ENCODE data around the gene A2ML1. TPM values are rescaled to one million over a fixed set of nuclear protein-coding genes. Genes with fewer than 3 reads are reported as not detected.
A peak's percentile ranks its signal among the peaks of the same experiment; 100 is the strongest.
"Not testable (repeated sequence)": the region's sequence is repeated elsewhere in the genome, so short reads cannot be mapped to it uniquely, and the experiment has no call there.

Gene A2ML1
- total RNA-seq, 1 experiment from 2014 or later = not detected

GRCh38 chr12:8894986-8895385 lies 72.6 kb downstream of the A2ML1 start:
- DNase-seq (ENCODE audit: low spot score) = no peak
- in situ Hi-C loops (cut with HindIII; ENCODE audit: low sequenced_read_pairs) = no loop called here

DNA sequence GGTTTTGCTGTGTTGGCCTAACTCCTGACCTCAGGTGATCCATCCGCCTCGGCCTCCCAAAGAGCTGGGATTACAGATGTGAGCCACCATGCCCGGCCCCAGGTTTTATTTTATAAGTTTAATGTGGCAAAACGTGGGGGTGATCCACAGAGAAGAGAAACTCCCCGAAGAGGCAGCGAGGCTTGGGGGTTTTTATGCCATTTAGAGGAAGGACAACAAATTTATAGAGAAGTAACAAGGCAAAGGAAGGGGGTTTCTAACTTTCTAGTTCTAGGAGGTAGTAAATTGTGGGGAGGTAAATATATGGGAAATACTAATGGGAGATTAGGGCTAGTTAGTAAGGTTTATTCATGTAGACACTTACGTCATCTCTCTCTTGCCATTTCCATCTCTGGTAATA lies 74.7 kb downstream of the A2ML1 start:
- in situ Hi-C loops (cut with HindIII; ENCODE audit: low sequenced_read_pairs) = no loop called here
- DNase-seq (ENCODE audit: low spot score) = no peak

- in situ Hi-C loops (cut with HindIII; ENCODE audit: low sequenced_read_pairs) = no loop called here
- no peak for DNase-seq (ENCODE audit: low spot score)
Measured at GRCh38 chr12:8899830-8900229, 77.4 kb downstream of the A2ML1 start.

DNA sequence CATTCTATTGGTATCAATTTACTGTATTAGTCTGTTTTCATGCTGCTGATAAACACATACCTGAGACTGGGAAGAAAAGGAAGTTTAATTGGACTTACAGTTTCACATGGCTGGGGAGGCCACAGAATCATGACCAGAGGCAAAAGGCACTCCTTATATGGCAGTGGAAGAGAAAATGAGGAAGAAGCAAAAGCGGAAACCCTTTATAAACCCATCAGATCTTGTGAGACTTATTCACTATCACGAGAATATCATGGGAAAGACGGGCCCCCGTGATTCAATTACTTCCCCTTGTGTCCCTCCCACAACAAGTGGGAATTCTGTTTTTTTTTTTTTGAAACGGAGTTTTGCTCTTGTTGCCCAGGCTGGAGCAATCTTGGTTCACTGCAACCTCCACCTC lies 80.3 kb downstream of the A2ML1 start:
- in situ Hi-C loops (cut with HindIII; ENCODE audit: low sequenced_read_pairs); DNase-seq (ENCODE audit: low spot score): not testable (repeated sequence)

DNA sequence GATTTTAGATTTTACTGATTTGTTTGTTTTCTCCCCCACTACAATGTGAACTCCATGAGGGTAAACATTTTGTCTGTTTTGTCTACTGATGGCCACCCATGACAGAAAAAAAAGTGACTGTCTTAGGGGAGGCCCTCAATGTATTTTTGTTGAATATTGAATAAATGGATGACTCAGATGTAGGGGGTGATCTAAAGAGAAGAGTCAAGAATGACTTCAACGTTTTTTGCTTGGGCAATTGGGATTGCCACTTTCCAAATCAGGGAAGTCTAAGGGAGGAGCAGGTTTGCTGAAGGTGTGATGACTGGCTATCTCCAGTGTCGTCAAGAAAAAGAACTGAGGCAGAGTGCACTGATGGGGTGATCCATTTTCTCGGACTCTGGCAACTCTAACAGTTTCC lies 81.2 kb downstream of the A2ML1 start:
- in situ Hi-C loops (cut with HindIII; ENCODE audit: low sequenced_read_pairs) = no loop called here
- no peak for DNase-seq (ENCODE audit: low spot score)

GRCh38 chr12:8904665-8905064 lies 82.2 kb downstream of the A2ML1 start:
- in situ Hi-C loops (cut with HindIII; ENCODE audit: low sequenced_read_pairs) = no loop called here
- DNase-seq (ENCODE audit: low spot score) = no peak

DNA sequence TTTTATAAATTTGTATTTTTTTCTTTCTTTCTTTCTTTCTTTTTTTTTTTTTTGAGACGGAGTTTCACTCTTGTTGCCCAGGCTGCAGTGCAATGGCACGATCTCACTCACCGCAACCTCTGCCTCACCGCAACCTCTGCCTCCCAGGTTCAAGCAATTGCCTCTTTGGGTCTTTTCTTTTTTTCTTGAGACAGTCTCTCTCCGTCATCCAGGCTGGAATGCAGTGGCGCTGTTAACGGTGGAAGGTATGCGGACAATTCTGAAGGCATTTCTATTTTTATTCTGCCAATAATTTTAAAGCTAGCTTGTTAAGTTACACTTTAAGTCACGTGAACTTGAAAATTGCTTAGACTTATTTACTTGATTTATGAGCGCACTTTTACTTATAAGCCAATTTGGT lies 83.1 kb downstream of the A2ML1 start:
- in situ Hi-C loops (cut with HindIII; ENCODE audit: low sequenced_read_pairs) = no loop called here
- no peak for DNase-seq (ENCODE audit: low spot score)

- DNase-seq (ENCODE audit: low spot score) = no peak
- in situ Hi-C loops (cut with HindIII; ENCODE audit: low sequenced_read_pairs) = no loop called here
Measured at GRCh38 chr12:8906266-8907180, 84.1 kb downstream of the A2ML1 start.

GRCh38 chr12:8907513-8907912 lies 85.1 kb downstream of the A2ML1 start:
- DNase-seq (ENCODE audit: low spot score) = no peak
- in situ Hi-C loops (cut with HindIII; ENCODE audit: low sequenced_read_pairs) = no loop called here

DNA sequence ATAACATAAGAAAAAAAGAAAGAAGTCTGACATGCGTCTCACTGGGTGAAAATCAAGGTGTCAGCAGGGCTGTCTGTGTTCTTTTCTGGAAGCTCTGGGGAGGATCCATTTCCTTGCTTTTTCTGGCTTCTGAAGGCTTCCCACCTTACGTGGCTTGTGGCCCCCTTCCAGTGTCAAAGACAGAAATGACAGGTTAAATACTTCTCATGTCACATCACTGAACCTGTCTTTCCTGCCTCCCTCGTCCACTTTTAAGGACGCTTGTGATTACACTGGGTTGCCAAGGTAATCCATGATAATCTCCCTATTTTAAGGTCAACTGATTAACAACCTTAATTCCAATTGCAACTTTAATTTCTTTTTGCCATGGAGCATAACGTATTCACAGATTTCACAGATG lies 87.3 kb downstream of the A2ML1 start:
- no peak for DNase-seq (ENCODE audit: low spot score)
- in situ Hi-C loops (cut with HindIII; ENCODE audit: low sequenced_read_pairs) = no loop called here

DNA sequence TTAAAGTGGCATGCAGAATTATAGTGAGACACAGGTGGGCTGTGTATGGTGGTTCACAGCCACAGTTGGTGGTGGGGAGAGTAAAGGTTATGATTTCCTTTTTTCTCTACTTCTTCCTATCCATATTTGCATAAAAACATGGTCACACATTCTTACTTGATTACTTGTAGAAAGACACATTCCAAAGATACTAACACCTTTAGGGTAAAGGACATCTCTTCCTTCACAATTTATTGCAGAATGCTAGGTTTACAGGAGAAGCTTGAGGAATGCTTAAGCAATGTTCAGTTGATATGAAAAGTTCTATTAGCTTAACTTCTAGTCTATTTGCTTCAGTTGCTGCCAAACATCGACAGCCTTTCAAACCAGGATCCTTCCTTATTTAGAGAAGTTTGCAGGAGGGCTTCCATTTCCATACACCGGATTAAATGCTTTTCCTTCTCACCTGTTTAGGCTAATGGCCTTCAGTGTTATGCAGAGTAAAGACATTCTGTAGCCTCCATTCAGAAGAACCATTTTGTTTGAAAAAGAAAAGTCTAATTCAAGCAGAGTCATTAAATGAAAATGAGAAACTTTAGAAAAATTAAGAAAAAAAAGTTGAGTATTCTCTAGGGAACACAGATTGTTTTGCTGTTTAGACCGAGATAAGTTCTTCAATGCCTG lies 89.3 kb downstream of the A2ML1 start:
- in situ Hi-C loops (cut with HindIII; ENCODE audit: low sequenced_read_pairs) = no loop called here
- no peak for DNase-seq (ENCODE audit: low spot score)

DNA sequence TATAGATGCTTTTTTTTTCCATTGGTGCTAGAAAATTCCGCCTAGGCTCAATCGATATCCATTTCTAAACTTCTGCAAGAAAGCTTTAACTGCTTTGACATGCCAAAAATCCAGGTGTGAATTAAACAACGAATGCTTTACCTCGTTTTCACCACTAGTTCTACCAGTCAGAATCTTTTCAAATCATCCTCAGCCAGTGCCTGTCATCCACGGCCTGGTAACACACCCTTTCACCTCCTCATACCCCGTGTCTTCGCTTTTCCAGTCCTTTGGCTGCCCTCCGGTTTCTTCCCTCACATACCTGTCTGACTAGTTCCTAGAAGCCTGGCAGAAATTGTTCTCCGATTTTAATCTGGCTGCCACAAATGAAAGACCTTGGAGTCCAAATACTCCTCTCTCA lies 90.5 kb downstream of the A2ML1 start:
- DNase-seq (ENCODE audit: low spot score) = peak; percentile 59
- in situ Hi-C loops (cut with HindIII; ENCODE audit: low sequenced_read_pairs) = no loop called here

DNA sequence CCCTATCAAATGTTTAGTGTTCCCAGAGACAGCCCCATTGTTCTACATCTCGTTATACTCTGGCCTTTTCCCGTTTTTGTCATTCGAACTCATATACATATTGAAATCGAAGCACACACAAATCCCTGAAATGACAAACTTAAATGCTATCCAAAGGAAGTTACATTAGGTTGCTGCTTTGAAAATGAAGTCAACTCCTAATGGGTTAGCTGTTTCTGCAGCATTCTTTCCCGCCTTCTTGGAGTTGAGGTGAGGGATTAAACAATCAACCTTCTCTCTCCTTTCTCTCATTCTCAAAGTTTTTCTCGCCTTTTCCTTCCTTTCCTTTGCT lies 91.2 kb downstream of the A2ML1 start:
- DNase-seq (ENCODE audit: low spot score) = no peak
- in situ Hi-C loops (cut with HindIII; ENCODE audit: low sequenced_read_pairs) = no loop called here

DNA sequence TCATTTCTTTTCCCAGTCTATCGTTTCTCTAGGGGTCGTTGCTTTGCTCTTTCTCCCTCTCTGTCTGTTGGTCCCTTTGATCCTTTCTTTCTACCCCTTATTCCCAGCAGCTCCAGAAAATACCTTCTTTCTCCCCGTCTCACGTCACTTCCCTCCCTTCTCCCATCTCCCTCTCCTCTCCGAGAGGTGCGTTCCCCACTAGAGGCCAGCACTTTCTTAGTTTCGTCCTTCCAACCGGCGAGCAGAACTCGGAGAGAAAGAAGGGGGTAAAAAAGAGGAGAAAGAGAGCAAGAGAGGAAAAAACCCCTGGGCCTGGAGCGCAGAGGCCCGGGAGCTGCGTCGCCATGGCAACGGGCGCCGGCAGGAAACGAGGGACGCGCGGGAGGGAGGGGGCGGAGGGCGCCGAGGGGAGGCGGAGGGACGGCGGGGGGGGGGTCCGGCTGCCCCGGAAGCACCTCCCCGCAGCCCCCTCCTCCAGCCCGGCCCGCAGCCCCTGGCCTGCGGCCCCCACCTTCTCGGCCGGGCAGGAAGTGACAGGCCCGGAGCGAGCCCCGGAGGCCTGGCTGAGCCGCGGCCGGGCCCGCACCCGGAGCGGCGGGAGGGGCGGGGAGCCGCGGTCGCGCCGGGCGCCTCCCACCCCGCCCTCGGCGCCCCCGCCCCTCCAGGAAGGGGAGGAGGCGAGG lies 91.8 kb downstream of the A2ML1 start, which contains the start of gene PHC1:
TSS of gene PHC1 (plus strand) at position 477 of the 683 bp plus-strand sequence. CDS start 3,169 bp downstream, outside the sequence.
- peak; percentile 88 for DNase-seq (ENCODE audit: low spot score)
- in situ Hi-C loops (cut with HindIII; ENCODE audit: low sequenced_read_pairs) = not testable (repeated sequence)

DNA sequence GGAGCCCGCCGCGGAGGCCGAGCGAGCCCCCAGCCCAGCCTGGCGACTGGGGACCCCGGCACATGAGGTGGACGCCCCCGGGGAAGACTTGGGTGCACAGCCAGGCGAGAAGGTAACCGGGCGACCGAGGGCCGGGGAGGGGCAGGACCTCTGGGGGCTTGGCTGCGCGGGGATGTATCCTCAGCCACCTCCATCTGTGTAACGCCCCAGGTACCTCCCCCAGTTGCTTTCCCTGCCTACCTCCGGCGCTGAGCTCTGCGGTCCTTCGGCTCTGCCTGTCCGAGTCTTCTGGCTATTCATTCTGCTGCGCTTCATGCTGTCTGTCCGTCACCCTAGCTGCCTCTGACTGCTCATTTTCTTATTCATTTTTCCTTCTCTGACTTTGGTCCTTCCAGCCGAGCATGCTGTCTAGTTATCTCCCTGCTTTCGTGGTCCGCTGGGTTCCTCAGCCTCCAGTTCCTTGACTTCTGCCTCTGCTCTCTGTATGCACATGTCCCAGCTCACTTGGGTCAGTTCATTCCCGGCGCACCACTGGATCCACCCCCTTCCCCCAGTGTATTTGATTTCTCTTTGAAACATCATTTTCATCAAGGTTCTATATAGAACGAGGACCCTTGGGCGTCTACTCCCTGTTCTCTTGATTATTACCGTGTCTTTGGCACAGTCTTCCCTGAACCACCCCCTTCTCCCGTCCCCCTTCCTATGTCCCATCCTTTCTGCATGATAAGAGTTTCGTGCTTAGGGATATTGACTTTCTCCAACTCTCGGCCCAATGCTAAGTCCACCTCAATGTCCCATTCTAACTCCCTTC lies 92.5 kb downstream of the A2ML1 start:
- peak; percentile 72 for DNase-seq (ENCODE audit: low spot score)
- in situ Hi-C loops (cut with HindIII; ENCODE audit: low sequenced_read_pairs) = no loop called here

DNA sequence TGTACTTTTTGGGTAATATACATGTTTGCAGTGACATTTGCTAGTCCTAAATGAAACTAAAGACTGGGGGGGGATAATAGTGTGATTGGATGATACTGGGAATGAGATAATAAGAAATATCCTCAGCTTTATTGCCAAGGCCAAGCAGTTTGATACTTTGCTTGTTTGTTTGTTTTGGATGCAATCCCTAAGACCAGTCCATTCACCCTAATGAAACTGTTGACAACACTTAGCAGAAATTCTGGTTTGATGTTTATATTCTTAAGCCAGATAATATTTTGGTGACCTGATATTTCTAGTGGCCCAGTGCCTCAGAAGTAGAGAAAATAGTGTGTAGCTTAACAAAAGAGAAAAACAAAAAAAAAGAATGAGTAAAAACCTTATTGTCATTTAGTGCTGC lies 93.7 kb downstream of the A2ML1 start:
- DNase-seq (ENCODE audit: low spot score) = peak; percentile 9

DNA sequence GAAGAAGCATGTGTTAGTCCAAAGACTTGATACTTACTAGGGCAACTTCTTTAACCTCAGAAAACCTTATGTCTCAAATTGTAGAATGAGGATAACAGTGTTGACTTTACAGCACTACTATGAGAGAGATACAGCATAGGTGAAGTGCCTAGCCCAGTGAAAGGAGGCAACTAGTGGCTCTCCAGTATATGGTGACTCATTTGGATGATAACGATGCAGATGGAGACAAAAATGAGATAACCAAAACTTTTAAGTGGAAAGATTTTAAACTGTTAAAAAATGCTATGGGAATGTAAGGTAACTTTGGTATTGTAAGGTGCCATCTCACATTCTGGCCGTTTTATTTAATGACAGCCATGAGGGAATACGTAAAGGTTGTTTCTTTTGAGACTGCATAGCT lies 94.6 kb downstream of the A2ML1 start:
- in situ Hi-C loops (cut with HindIII; ENCODE audit: low sequenced_read_pairs) = no loop called here
- DNase-seq (ENCODE audit: low spot score) = no peak

More for the DNA sequence above, 93.7 kb downstream of the A2ML1 start:
- in situ Hi-C loops (cut with HindIII; ENCODE audit: low sequenced_read_pairs) = no loop called here

- in situ Hi-C loops (cut with HindIII; ENCODE audit: low sequenced_read_pairs) = no loop called here
Measured at GRCh38 chr12:8917751-8918150, 95.3 kb downstream of the A2ML1 start.

GRCh38 chr12:8919643-8920042 lies 97.2 kb downstream of the A2ML1 start:
- DNase-seq (ENCODE audit: low spot score); in situ Hi-C loops (cut with HindIII; ENCODE audit: low sequenced_read_pairs): not testable (repeated sequence)

More at GRCh38 chr12:8917751-8918150, 95.3 kb downstream of the A2ML1 start:
- no peak for DNase-seq (ENCODE audit: low spot score)

Data from G401 (cell line).